Transverse colon (tissue), 4 donors: ENCODE results near the gene POLR2L.

Experiments used
- EP300 ChIP-seq: sonication (generic); formaldehyde crosslinking; IDR thresholded peaks from one replicate; pipeline ENCODE4 v1.6.1; 2017; ENCODE audit warnings: antibody characterized with exemption, low read depth
- POLR2A ChIP-seq: fragments of 450-650 bp; IDR thresholded peaks from one replicate; pipeline ENCODE4 v1.6.1; 2016; ENCODE audit warnings: antibody characterized with exemption, mild to moderate bottlenecking, moderate library complexity
- POLR2AphosphoS5 ChIP-seq, 3 donors: sonication (generic); formaldehyde crosslinking; IDR thresholded peaks; one replicate each; pipeline ENCODE4 v1.6.1; 2016; ENCODE audit warnings: antibody characterized with exemption in 3 of 3
- TF ChIP-seq, protein P1 (sequence below), 5 experiments: fragments of 200-600 bp in 3 of 5; fragments of 450-650 bp in 2 of 5; sonication (generic) in 3 of 5; IDR thresholded peaks; 1 replicate in 2 of 5; 2 replicates in 3 of 5; pipeline ENCODE4 v1.5.1; 2016 to 2017; ENCODE audit warnings: antibody characterized with exemption in 5 of 5, inconsistent platforms in 3 of 5, mild to moderate bottlenecking in 2 of 5, moderate library complexity in 1 of 5

DNA sequence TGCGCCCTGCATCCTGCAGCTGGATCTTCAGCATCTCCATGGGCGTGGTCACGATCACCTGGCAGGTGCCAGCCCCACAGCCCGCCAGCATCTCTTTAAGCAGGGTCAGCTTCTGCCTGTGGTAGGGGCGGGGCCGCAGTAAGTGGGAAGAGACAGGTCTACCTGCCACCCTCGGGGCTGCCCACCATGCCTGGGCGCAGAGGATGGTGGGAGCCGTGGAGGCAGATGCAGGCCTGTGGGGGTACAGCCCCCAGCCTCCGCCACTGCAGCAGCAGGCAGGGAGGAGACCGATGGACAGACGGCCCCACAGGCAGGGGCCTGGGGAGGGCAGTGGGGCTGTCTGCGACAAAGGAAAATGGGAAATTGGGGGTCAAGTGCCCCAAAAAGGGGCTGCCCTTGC is 49.5 kb downstream of the POLR2L start:
- TF ChIP-seq, protein P1, sequence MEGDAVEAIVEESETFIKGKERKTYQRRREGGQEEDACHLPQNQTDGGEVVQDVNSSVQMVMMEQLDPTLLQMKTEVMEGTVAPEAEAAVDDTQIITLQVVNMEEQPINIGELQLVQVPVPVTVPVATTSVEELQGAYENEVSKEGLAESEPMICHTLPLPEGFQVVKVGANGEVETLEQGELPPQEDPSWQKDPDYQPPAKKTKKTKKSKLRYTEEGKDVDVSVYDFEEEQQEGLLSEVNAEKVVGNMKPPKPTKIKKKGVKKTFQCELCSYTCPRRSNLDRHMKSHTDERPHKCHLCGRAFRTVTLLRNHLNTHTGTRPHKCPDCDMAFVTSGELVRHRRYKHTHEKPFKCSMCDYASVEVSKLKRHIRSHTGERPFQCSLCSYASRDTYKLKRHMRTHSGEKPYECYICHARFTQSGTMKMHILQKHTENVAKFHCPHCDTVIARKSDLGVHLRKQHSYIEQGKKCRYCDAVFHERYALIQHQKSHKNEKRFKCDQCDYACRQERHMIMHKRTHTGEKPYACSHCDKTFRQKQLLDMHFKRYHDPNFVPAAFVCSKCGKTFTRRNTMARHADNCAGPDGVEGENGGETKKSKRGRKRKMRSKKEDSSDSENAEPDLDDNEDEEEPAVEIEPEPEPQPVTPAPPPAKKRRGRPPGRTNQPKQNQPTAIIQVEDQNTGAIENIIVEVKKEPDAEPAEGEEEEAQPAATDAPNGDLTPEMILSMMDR (IDR thresholded peaks at IDR 0.05) = no peak
- TF ChIP-seq POLR2A (no peak), EP300 (no peak), POLR2AphosphoS5 (IDR thresholded peaks at IDR 0.05) (no peak)
